Activated naive CD4-positive, alpha-beta T cell treated with anti-CD3 and anti-CD28 coated beads, Interleukin-2, amount 10 ng/mL, durations not matched to agents 7 days and 5 days (primary cell): ENCODE results near the gene STPG3.

ENCODE experiments used
- CTCF ChIA-PET: fragments of 350-600 bp; sonication (Branson Sonifier 250); formaldehyde crosslinking; loops from one replicate; lab custom pipeline; 2021; ENCODE audit warnings: antibody characterized with exemption; lab: Charles Lee
- DNase-seq: peaks from one replicate; pipeline ENCODE4 v3.0.0-alpha.2; 2020
- H3K27ac Mint-ChIP-seq: one replicate; pipeline ENCODE4 v1.8.0; 2021; ENCODE audit warnings: mild to moderate bottlenecking, moderate library complexity, mixed read lengths
- H3K27me3 Mint-ChIP-seq: one replicate; pipeline ENCODE4 v1.8.0; 2021; ENCODE audit warnings: mild to moderate bottlenecking, mixed read lengths
- H3K36me3 Mint-ChIP-seq: one replicate; pipeline ENCODE4 v1.8.0; 2021; ENCODE audit warnings: mixed read lengths
- H3K4me1 Mint-ChIP-seq: one replicate; pipeline ENCODE4 v1.8.0; 2021; ENCODE audit warnings: mixed read lengths
- H3K4me3 Mint-ChIP-seq: one replicate; pipeline ENCODE4 v1.8.0; 2021; ENCODE audit warnings: mild to moderate bottlenecking, moderate library complexity, mixed read lengths
- H3K9me3 Mint-ChIP-seq: one replicate; pipeline ENCODE4 v1.8.0; 2021; ENCODE audit warnings: mixed read lengths

Gene STPG3

GRCh38 chr9:137217276-137218211 is 33.5 kb upstream of the STPG3 start:
- CTCF ChIA-PET: interaction anchor here (0.6 to 1.2 kb wide), 3 partner anchors 19 to 203 kb away, joined by 3 to 5 read pairs (median 4); no protein-coding TSS in a partner anchor
- no peaks in the 10 kb centered on the region for H3K9me3 Mint-ChIP-seq
- H3K4me3 Mint-ChIP-seq: no peak overlapping the region
- H3K27me3 Mint-ChIP-seq: no peaks in the 10 kb centered on the region
- H3K4me1 Mint-ChIP-seq: peaks cover 2% of the 10 kb centered on the region
- no peak overlapping the region for H3K27ac Mint-ChIP-seq
- H3K36me3 Mint-ChIP-seq: peaks cover 3% of the 10 kb centered on the region
- no peak for DNase-seq

GRCh38 chr9:137218212-137218753 is 32.8 kb upstream of the STPG3 start:
- no peaks in the 10 kb centered on the region for H3K9me3 Mint-ChIP-seq
- no peaks in the 10 kb centered on the region for H3K27me3 Mint-ChIP-seq
- no peak overlapping the region for H3K4me3 Mint-ChIP-seq
- H3K27ac Mint-ChIP-seq: no peak overlapping the region
- CTCF ChIA-PET: no interaction called here
- no peaks in the 10 kb centered on the region for H3K36me3 Mint-ChIP-seq
- no peak for DNase-seq
- peaks cover 7% of the 10 kb centered on the region for H3K4me1 Mint-ChIP-seq

- peaks cover 7% of the 10 kb centered on the region for H3K4me1 Mint-ChIP-seq
- H3K27me3 Mint-ChIP-seq: no peaks in the 10 kb centered on the region
- no peaks in the 10 kb centered on the region for H3K9me3 Mint-ChIP-seq
- H3K4me3 Mint-ChIP-seq: no peak overlapping the region
- no peak for DNase-seq
- H3K27ac Mint-ChIP-seq: no peak overlapping the region
- H3K36me3 Mint-ChIP-seq: no peaks in the 10 kb centered on the region
- CTCF ChIA-PET: no interaction called here
Observed at GRCh38 chr9:137218754-137219271, 32.3 kb upstream of the STPG3 start.

- H3K27me3 Mint-ChIP-seq: no peaks in the 10 kb centered on the region
- DNase-seq: no peak
- no peak overlapping the region for H3K27ac Mint-ChIP-seq
- H3K36me3 Mint-ChIP-seq: no peaks in the 10 kb centered on the region
- H3K4me1 Mint-ChIP-seq: peaks cover 14% of the 10 kb centered on the region
- H3K9me3 Mint-ChIP-seq: no peaks in the 10 kb centered on the region
- H3K4me3 Mint-ChIP-seq: peak overlapping the region; percentile 21
- CTCF ChIA-PET: interaction anchor here (1.5 kb wide), 1 partner anchor 17 kb away, joined by 3 read pairs; no protein-coding TSS in a partner anchor
Observed at GRCh38 chr9:137219757-137220316, 31.2 kb upstream of the STPG3 start.

GRCh38 chr9:137220317-137221094 is 30.6 kb upstream of the STPG3 start:
- Mint-ChIP-seq H3K27ac (no peak overlapping the region), H3K4me1 (peaks cover 19% of the 10 kb centered on the region), H3K36me3 (no peaks in the 10 kb centered on the region), H3K9me3 (no peaks in the 10 kb centered on the region), H3K27me3 (no peaks in the 10 kb centered on the region), H3K4me3 (peak overlapping the region; percentile 58)
- no peak for DNase-seq
- CTCF ChIA-PET: interaction anchor here (1.5 kb wide), 1 partner anchor 16 kb away, joined by 3 read pairs; no protein-coding TSS in a partner anchor

- peak overlapping the region; percentile 58 for H3K4me3 Mint-ChIP-seq
- no peak overlapping the region for H3K27ac Mint-ChIP-seq
- CTCF ChIA-PET: interaction anchor here (2.4 kb wide), 1 partner anchor 33 kb away, joined by 7 read pairs; the partner anchor contains the start of genes ANAPC2 and SSNA1
Observed at GRCh38 chr9:137221095-137221505, 30.0 kb upstream of the STPG3 start.

GRCh38 chr9:137221506-137222111 is 29.5 kb upstream of the STPG3 start:
- peak; percentile 62 for DNase-seq
- Mint-ChIP-seq H3K36me3 (no peaks in the 10 kb centered on the region), H3K27me3 (no peaks in the 10 kb centered on the region), H3K4me3 (no peak overlapping the region), H3K9me3 (no peaks in the 10 kb centered on the region), H3K27ac (no peak overlapping the region), H3K4me1 (peaks cover 23% of the 10 kb centered on the region)
- CTCF ChIA-PET: interaction anchor here (1.3 to 2.4 kb wide), 2 partner anchors 33 to 126 kb away, joined by 4 to 7 read pairs; partner anchors contain the start of genes ANAPC2 and SSNA1

More at GRCh38 chr9:137221095-137221505, 30.0 kb upstream of the STPG3 start:
- peaks cover 19% of the 10 kb centered on the region for H3K4me1 Mint-ChIP-seq
- no peaks in the 10 kb centered on the region for H3K9me3 Mint-ChIP-seq
- no peaks in the 10 kb centered on the region for H3K36me3 Mint-ChIP-seq
- DNase-seq: no peak
- no peaks in the 10 kb centered on the region for H3K27me3 Mint-ChIP-seq

GRCh38 chr9:137222190-137223077 is 28.7 kb upstream of the STPG3 start, which contains the start of gene RNF208:
TSS of gene RNF208 (minus strand) at chr9:137222240. CDS start at chr9:137221212, 1,028 bp downstream.
- peak; percentile 44 for DNase-seq
- no peaks in the 10 kb centered on the region for H3K36me3 Mint-ChIP-seq
- peaks cover 1% of the 10 kb centered on the region for H3K27me3 Mint-ChIP-seq
- CTCF ChIA-PET: interaction anchor here (0.9 to 6.1 kb wide), 6 partner anchors 14 to 187 kb away, joined by 3 to 45 read pairs (median 4); partner anchors contain the start of genes ANAPC2 and SSNA1
- peak within 1 kb of the TSS; percentile 81 for H3K4me3 Mint-ChIP-seq
- H3K4me1 Mint-ChIP-seq: peaks cover 22% of the 10 kb centered on the region
- H3K27ac Mint-ChIP-seq: peak within 1 kb of the TSS; percentile 84
- no peaks in the 10 kb centered on the region for H3K9me3 Mint-ChIP-seq

GRCh38 chr9:137223078-137223970 is 27.8 kb upstream of the STPG3 start:
- Mint-ChIP-seq H3K4me3 (peak overlapping the region; percentile 81), H3K9me3 (no peaks in the 10 kb centered on the region), H3K27me3 (peaks cover 5% of the 10 kb centered on the region), H3K36me3 (no peaks in the 10 kb centered on the region), H3K4me1 (peaks cover 25% of the 10 kb centered on the region), H3K27ac (peak overlapping the region; percentile 84)
- CTCF ChIA-PET: interaction anchor here (0.9 to 6.1 kb wide), 6 partner anchors 14 to 188 kb away, joined by 3 to 45 read pairs (median 4); partner anchors contain the start of genes ANAPC2 and SSNA1
- peak; percentile 98 for DNase-seq

- Mint-ChIP-seq H3K4me1 (peaks cover 25% of the 10 kb centered on the region), H3K27ac (peak within 1 kb of the TSS; percentile 84), H3K36me3 (no peaks in the 10 kb centered on the region), H3K9me3 (no peaks in the 10 kb centered on the region), H3K27me3 (peaks cover 16% of the 10 kb centered on the region), H3K4me3 (peak within 1 kb of the TSS; percentile 81)
- peak; percentile 53 for DNase-seq
- CTCF ChIA-PET: interaction anchor here (0.7 to 6.1 kb wide), 10 partner anchors 12 to 196 kb away, joined by 3 to 45 read pairs (median 4); partner anchors contain the start of genes ANAPC2 and SSNA1
Observed at GRCh38 chr9:137224830-137225694, 26.0 kb upstream of the STPG3 start, which contains the start of gene CYSRT1. TSS of gene CYSRT1 (plus strand) at chr9:137225174. CDS start at chr9:137225622, 448 bp downstream.
